Neural cell (in vitro differentiated cells): ENCODE measurements around the gene ZDHHC11. TPM values are rescaled to one million over a fixed set of nuclear protein-coding genes. Genes with fewer than 3 reads are reported as not detected.
"Not testable (repeated sequence)": the region's sequence is repeated elsewhere in the genome, so short reads cannot be mapped to it uniquely, and the experiment has no call there.

Experiments used
- H2AFZ ChIP-seq: fragments of 200-600, 300-800 bp; sonication (generic), shearing (Covaris generic); 2 replicates; pipeline ENCODE4 v1.6.0; 2014; ENCODE audit warnings: low read depth, mild to moderate bottlenecking, antibody characterized with exemption, low read length, moderate library complexity
- H3F3A ChIP-seq: fragments of 200-600 bp; shearing (Covaris generic); 2 replicates; pipeline ENCODE4 v1.6.1; 2016; ENCODE audit warnings: mild to moderate bottlenecking, moderate library complexity, mixed read lengths, antibody characterized with exemption, low read length; ENCODE audit not compliant: insufficient read depth, poor library complexity, severe bottlenecking
- H3K27ac ChIP-seq: fragments of 200-600, 300-800 bp; sonication (generic), shearing (Covaris generic); 2 replicates; pipeline ENCODE4 v1.5.1; 2014; ENCODE audit warnings: mild to moderate bottlenecking, low read length, moderate library complexity
- H3K27me3 ChIP-seq: fragments of 300-800, 200-600 bp; sonication (generic), shearing (Covaris generic); 2 replicates; pipeline ENCODE4 v1.6.0; 2014; ENCODE audit warnings: mild to moderate bottlenecking, low read depth, low read length, moderate library complexity; ENCODE audit not compliant: insufficient read depth
- H3K36me3 ChIP-seq: fragments of 300-800, 200-600 bp; sonication (generic), shearing (Covaris generic); 2 replicates; pipeline ENCODE4 v1.5.1; 2014; ENCODE audit warnings: mild to moderate bottlenecking, antibody characterized with exemption, low read length, moderate library complexity; ENCODE audit not compliant: insufficient read depth
- H3K4me2 ChIP-seq: fragments of 300-800, 200-600 bp; sonication (generic), shearing (Covaris generic); 2 replicates; pipeline ENCODE4 v1.6.0; 2014; ENCODE audit warnings: mild to moderate bottlenecking, low read length
- H3K4me3 ChIP-seq: fragments of 300-800, 200-600 bp; sonication (generic), shearing (Covaris generic); 2 replicates; pipeline ENCODE4 v1.5.1; 2014; ENCODE audit warnings: mild to moderate bottlenecking, low read length, moderate library complexity
- H3K79me2 ChIP-seq: fragments of 200-600 bp; shearing (Covaris generic); replicated peaks from 2 replicates; pipeline ENCODE4 v1.6.0; 2014; ENCODE audit warnings: mild to moderate bottlenecking, low read length, moderate library complexity; ENCODE audit not compliant: insufficient read depth
- H3K9ac ChIP-seq: fragments of 300-800, 200-600 bp; sonication (generic), shearing (Covaris generic); 2 replicates; pipeline ENCODE4 v1.6.1; 2016; ENCODE audit warnings: mild to moderate bottlenecking, low read length, mixed read lengths
- H3K9me2 ChIP-seq: fragments of 200-600 bp; shearing (Covaris generic); 2 replicates; pipeline ENCODE4 v1.6.1; 2016; ENCODE audit warnings: mild to moderate bottlenecking, low read length, mixed read lengths; ENCODE audit not compliant: insufficient read depth
- H3K9me3 ChIP-seq: fragments of 200-600, 300-800 bp; sonication (generic), shearing (Covaris generic); 2 replicates; pipeline ENCODE4 v1.6.1; 2016; ENCODE audit warnings: mild to moderate bottlenecking, mixed run types, low read length, moderate library complexity, mixed read lengths
- H4K20me1 ChIP-seq: fragments of 200-600 bp; shearing (Covaris generic); 2 replicates; pipeline ENCODE4 v1.6.1; 2016; ENCODE audit warnings: mild to moderate bottlenecking, mixed run types; ENCODE audit not compliant: insufficient read depth
- EP300 ChIP-seq: fragments of 450-650 bp; conservative IDR thresholded peaks from 2 replicates; pipeline ENCODE4 v1.6.1; 2014; ENCODE audit warnings: antibody characterized with exemption, mild to moderate bottlenecking, moderate library complexity; ENCODE audit not compliant: poor library complexity, severe bottlenecking
- EZH2 ChIP-seq: fragments of 200-600, 300-800 bp; shearing (Covaris generic), sonication (generic); IDR thresholded peaks from 2 replicates; pipeline ENCODE4 v1.6.1; 2014; ENCODE audit warnings: antibody characterized with exemption, low read length, borderline replicate concordance, mild to moderate bottlenecking; ENCODE audit not compliant: insufficient read depth, poor library complexity, severe bottlenecking
- MXI1 ChIP-seq: fragments of 450-650 bp; conservative IDR thresholded peaks from 2 replicates; pipeline ENCODE4 v1.6.1; 2014; ENCODE audit warnings: antibody characterized with exemption, mild to moderate bottlenecking; ENCODE audit not compliant: poor library complexity, severe bottlenecking
- POLR2AphosphoS5 ChIP-seq: IDR thresholded peaks from 2 replicates; pipeline ENCODE4 v1.6.1; 2012
- RAD21 ChIP-seq: fragments of 450-650 bp; conservative IDR thresholded peaks from 2 replicates; pipeline ENCODE4 v1.6.1; 2014; ENCODE audit warnings: antibody characterized with exemption, mild to moderate bottlenecking, moderate library complexity
- SMC3 ChIP-seq: fragments of 450-650 bp; conservative IDR thresholded peaks from 2 replicates; pipeline ENCODE4 v1.6.1; 2014; ENCODE audit warnings: antibody characterized with exemption, mild to moderate bottlenecking, moderate library complexity; ENCODE audit not compliant: poor library complexity
- TAF1 ChIP-seq: IDR thresholded peaks from 2 replicates; pipeline ENCODE4 v1.6.1; 2012; ENCODE audit warnings: low read depth
- polyA plus RNA-seq: library from polyadenylated mRNA; depleted of rRNA; stranded (reverse); fragments of >200 nt; gene quantifications from 2 replicates; pipeline ENCODE4 v1.2.3, GENCODE V29; 2014
- TF ChIP-seq, protein P1 (sequence below): IDR thresholded peaks from 2 replicates; pipeline ENCODE4 v1.6.1; 2012; ENCODE audit warnings: borderline replicate concordance
- TF ChIP-seq, protein P2 (sequence below): fragments of 450-650 bp; IDR thresholded peaks from 2 replicates; pipeline ENCODE4 v1.5.1; 2014; ENCODE audit warnings: antibody characterized with exemption, mild to moderate bottlenecking, moderate library complexity; ENCODE audit not compliant: poor library complexity, severe bottlenecking

ZDHHC11 gene
- polyA plus RNA-seq, 1 donor from 2014 or later: 11.4 TPM

DNA sequence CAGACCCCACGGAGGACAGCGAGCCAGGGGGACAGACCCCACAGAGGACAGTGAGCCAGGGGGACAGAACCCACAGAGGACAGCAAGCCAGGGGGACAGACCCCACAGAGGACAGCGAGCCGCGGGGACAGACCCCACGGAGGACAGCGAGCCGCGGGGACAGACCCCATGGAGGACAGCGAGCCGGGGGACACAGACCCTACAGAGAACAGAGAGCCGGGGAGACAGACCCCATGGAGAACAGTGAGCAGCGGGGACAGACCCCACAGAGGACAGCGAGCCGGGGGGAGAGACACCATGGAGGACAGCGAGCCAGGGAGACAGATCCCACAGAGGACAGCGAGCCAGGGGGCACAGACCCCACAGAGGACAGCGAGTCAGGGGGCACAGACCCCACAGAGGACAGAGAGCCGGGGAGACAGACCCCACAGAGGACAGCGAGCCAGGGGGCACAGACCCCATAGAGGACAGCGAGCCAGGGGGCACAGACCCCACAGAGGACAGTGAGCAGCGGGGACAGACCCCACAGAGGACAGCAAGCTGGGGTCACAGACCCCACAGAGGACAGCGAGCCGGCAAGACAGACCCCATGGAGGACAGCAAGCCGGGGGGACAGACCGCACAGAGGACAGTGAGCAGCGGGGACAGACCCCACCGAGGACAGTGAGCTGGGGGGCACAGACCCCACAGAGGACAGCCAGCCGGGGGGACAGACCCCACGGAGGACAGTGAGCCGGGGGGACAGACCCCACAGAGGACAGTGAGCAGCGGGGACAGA, 4.4 kb upstream of the ZDHHC11 start:
- Histone ChIP-seq H3K4me2 (no peak overlapping the region), H4K20me1 (no peaks in the 10 kb centered on the region), H3F3A (no peaks in the 10 kb centered on the region), H3K79me2 (no peaks in the 10 kb centered on the region), H2AFZ (no peak overlapping the region), H3K4me3 (no peak overlapping the region), H3K9ac (no peak overlapping the region), H3K27me3 (no peaks in the 10 kb centered on the region), H3K27ac (no peak overlapping the region), H3K9me2 (no peaks in the 10 kb centered on the region), H3K9me3 (no peaks in the 10 kb centered on the region), H3K36me3 (no peaks in the 10 kb centered on the region)
- no peak for TF ChIP-seq MXI1
- no peak for TF ChIP-seq RAD21
- TF ChIP-seq TAF1: no peak
- TF ChIP-seq POLR2AphosphoS5: no peak
- TF ChIP-seq EZH2: no peak
- TF ChIP-seq, protein P1, sequence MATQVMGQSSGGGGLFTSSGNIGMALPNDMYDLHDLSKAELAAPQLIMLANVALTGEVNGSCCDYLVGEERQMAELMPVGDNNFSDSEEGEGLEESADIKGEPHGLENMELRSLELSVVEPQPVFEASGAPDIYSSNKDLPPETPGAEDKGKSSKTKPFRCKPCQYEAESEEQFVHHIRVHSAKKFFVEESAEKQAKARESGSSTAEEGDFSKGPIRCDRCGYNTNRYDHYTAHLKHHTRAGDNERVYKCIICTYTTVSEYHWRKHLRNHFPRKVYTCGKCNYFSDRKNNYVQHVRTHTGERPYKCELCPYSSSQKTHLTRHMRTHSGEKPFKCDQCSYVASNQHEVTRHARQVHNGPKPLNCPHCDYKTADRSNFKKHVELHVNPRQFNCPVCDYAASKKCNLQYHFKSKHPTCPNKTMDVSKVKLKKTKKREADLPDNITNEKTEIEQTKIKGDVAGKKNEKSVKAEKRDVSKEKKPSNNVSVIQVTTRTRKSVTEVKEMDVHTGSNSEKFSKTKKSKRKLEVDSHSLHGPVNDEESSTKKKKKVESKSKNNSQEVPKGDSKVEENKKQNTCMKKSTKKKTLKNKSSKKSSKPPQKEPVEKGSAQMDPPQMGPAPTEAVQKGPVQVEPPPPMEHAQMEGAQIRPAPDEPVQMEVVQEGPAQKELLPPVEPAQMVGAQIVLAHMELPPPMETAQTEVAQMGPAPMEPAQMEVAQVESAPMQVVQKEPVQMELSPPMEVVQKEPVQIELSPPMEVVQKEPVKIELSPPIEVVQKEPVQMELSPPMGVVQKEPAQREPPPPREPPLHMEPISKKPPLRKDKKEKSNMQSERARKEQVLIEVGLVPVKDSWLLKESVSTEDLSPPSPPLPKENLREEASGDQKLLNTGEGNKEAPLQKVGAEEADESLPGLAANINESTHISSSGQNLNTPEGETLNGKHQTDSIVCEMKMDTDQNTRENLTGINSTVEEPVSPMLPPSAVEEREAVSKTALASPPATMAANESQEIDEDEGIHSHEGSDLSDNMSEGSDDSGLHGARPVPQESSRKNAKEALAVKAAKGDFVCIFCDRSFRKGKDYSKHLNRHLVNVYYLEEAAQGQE: no peak
- TF ChIP-seq SMC3: no peak
- TF ChIP-seq EP300: no peak

DNA sequence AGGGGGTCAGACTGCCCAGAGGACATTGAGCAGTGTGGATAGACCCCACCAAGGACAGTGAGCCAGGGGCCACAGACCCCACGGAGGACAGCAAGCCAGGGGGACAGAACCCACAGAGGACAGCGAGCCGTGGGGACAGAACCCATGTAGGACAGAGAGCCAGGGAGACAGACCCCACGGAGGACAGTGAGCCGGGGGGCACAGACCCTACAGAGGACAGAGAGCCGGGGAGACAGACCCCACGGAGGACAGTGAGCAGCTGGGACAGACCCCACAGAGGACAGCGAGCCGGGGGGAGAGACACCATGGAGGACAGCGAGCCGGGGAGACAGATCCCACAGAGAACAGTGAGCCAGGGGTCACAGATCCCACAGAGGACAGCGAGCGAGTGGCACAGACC, 3.4 kb upstream of the ZDHHC11 start:
- Histone ChIP-seq H3K36me3 (no peaks in the 10 kb centered on the region), H3K9ac (no peak overlapping the region), H3K27ac (no peak overlapping the region), H2AFZ (no peak overlapping the region), H3K4me3 (no peak overlapping the region), H4K20me1 (no peaks in the 10 kb centered on the region), H3F3A (no peaks in the 10 kb centered on the region), H3K9me2 (no peaks in the 10 kb centered on the region), H3K79me2 (no peaks in the 10 kb centered on the region), H3K9me3 (no peaks in the 10 kb centered on the region), H3K27me3 (no peaks in the 10 kb centered on the region), H3K4me2 (no peak overlapping the region)
- TF ChIP-seq, protein P1: no peak
- TF ChIP-seq EZH2 (no peak), SMC3 (no peak), POLR2AphosphoS5 (no peak), MXI1 (no peak), EP300 (no peak), RAD21 (no peak), TAF1 (no peak)
- TF ChIP-seq, protein P2, sequence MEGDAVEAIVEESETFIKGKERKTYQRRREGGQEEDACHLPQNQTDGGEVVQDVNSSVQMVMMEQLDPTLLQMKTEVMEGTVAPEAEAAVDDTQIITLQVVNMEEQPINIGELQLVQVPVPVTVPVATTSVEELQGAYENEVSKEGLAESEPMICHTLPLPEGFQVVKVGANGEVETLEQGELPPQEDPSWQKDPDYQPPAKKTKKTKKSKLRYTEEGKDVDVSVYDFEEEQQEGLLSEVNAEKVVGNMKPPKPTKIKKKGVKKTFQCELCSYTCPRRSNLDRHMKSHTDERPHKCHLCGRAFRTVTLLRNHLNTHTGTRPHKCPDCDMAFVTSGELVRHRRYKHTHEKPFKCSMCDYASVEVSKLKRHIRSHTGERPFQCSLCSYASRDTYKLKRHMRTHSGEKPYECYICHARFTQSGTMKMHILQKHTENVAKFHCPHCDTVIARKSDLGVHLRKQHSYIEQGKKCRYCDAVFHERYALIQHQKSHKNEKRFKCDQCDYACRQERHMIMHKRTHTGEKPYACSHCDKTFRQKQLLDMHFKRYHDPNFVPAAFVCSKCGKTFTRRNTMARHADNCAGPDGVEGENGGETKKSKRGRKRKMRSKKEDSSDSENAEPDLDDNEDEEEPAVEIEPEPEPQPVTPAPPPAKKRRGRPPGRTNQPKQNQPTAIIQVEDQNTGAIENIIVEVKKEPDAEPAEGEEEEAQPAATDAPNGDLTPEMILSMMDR: no peak

DNA sequence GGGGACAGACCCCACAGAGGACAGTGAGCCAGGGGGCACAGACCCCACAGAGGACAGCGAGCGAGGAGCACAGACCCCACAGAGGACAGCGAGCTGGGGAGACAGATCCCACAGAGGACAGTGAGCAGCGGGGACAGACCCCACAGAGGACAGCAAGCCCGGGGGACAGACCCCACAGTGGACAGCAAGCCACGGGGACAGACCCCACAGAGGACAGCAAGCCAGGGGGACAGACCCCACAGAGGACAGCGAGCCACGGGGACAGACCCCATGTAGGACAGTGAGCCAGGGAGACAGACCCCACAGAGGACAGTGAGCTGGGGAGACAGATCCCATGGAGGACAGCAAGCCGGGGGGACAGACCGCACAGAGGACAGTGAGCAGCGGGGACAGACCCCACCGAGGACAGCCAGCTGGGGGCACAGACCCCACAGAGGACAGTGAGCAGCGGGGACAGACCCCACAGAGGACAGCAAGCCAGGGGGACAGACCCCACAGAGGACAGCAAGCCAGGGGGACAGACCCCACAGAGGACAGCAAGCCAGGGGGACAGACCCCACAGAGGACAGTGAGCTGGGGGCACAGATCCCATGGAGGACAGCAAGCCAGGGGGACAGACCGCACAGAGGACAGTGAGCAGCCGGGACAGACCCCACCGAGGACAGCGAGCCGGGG, 2.8 kb upstream of the ZDHHC11 start:
- H3K27me3 ChIP-seq, H4K20me1 ChIP-seq: not testable (repeated sequence)

More for the DNA sequence above, 2.8 kb upstream of the ZDHHC11 start:
- not testable (repeated sequence) for H3K4me3 ChIP-seq, H3K9me3 ChIP-seq, H3F3A ChIP-seq, H3K79me2 ChIP-seq, H3K27ac ChIP-seq, H3K9me2 ChIP-seq, H3K36me3 ChIP-seq, H3K9ac ChIP-seq, H2AFZ ChIP-seq, H3K4me2 ChIP-seq
